Adipocyte (in vitro differentiated cells): Measurements from ENCODE around the gene TOR1AIP2.
"Not testable (repeated sequence)": the region's sequence is repeated elsewhere in the genome, so short reads cannot be mapped to it uniquely, and the experiment has no call there.

Source experiments
- DNase-seq: peaks from one replicate; pipeline ENCODE4 v3.0.0-alpha.2; 2015; ENCODE audit warnings: low read depth
- H3K27me3 ChIP-seq: replicated peaks from 2 replicates; pipeline ENCODE4 v1.7.0; 2013; ENCODE audit warnings: mild to moderate bottlenecking, low read length, moderate library complexity; ENCODE audit not compliant: control insufficient read depth, insufficient read depth
- H3K36me3 ChIP-seq: 2 replicates; pipeline ENCODE4 v1.7.0; 2013; ENCODE audit warnings: low read length, mild to moderate bottlenecking, moderate library complexity; ENCODE audit not compliant: control insufficient read depth, insufficient read depth, severe bottlenecking
- H3K4me1 ChIP-seq: 2 replicates; pipeline ENCODE4 v1.7.0; 2013; ENCODE audit warnings: mild to moderate bottlenecking, low read length, moderate library complexity; ENCODE audit not compliant: control insufficient read depth, insufficient read depth
- H3K4me3 ChIP-seq: 2 replicates; pipeline ENCODE4 v1.7.0; 2013; ENCODE audit warnings: mild to moderate bottlenecking, low read length, moderate library complexity
- H3K9ac ChIP-seq: 2 replicates; pipeline ENCODE4 v1.7.0; 2013; ENCODE audit warnings: mild to moderate bottlenecking, low read length, moderate library complexity
- H3K9me3 ChIP-seq: 2 replicates; pipeline ENCODE4 v1.7.0; 2013; ENCODE audit warnings: mild to moderate bottlenecking, low read length, moderate library complexity; ENCODE audit not compliant: control insufficient read depth

The TOR1AIP2 gene

DNA sequence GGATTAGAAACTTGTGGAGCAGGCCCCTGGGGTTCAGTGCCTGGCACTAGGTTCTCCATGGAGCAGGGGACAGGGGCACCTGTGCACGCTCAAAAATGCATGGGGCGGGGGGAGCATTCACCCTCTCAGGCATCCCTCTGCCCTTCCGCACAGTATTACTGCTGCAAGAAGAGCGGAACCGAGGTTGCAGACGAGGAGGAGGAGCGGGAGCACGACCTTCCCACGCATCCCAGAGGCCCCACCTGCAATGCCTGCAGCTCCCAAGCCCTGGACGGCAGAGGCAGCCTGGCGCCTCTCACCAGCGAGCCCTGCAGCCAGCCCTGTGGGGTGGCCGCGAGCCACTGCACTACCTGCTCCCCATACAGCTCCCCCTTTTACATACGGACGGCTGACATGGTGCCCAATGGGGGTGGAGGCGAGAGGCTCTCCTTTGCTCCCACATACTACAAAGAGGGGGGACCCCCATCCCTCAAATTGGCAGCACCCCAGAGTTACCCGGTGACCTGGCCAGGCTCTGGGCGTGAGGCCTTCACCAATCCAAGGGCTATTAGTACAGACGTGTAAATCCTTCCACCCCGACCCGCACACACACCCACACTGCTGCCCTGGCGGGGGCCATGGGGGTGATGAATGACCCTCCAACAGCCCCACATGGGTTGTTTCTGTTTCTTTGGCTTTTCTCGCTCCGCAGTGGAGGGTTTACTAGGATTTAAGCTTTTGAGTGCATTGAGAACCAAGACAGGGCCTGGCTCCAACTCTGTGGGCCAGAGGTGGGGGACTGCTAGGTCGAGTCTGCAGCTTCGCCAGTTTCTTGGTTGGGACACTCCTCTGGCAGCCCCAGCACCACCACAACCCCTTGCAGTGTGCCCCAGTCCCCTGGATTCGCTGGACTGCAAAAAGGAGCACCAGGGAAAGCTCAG, 63.7 kb downstream of the TOR1AIP2 start:
- Histone ChIP-seq H3K27me3 (peaks cover 40% of the 10 kb centered on the region), H3K9me3 (no peaks in the 10 kb centered on the region), H3K4me3 (peak overlapping the region; percentile 74), H3K4me1 (peaks cover 40% of the 10 kb centered on the region), H3K36me3 (no peaks in the 10 kb centered on the region), H3K9ac (no peak overlapping the region)
- DNase-seq, result no peak

DNA sequence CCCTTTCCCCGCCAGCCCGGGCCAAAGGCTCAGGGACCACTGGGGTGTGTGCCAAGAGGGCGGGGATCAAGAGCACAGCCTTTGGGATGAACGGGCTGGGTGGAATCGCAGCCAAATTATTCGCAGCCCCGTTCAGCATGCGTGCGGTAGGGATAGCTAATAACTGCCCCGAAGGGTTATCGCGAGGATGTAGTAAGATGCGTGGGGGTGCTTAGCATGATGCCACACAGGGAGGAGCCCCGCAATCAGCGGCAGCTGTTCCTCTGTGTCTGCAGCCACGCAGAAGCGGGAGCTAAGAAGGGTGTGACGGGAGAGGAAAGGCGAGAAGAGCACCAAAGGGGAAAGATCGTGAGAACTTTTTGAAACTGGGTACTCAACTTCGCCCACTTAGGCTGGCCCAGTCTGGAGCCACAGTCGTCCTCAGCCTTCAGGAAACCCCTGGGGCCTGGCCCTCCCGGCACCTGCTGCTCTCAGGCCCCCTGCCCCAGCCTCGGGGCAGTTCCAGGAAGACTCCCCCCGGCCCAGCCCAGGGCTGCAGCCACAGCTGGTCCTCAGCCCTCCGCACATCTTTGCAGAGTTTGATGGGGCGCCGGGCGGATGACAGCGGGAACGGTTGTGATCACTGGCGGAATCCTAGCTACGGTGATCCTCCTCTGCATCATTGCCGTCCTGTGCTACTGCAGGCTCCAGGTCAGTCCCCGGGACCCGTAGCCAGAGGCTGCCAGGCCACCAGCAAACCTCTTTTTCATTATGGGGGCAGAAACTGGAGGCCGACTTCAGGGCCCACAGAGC, 64.9 kb downstream of the TOR1AIP2 start:
- no peak overlapping the region for H3K4me3 ChIP-seq
- no peak for DNase-seq
- H3K27me3 ChIP-seq, result peaks cover 40% of the 10 kb centered on the region
- H3K9ac ChIP-seq, result no peak overlapping the region
- no peaks in the 10 kb centered on the region for H3K9me3 ChIP-seq
- H3K36me3 ChIP-seq, result no peaks in the 10 kb centered on the region
- peaks cover 28% of the 10 kb centered on the region for H3K4me1 ChIP-seq

DNA sequence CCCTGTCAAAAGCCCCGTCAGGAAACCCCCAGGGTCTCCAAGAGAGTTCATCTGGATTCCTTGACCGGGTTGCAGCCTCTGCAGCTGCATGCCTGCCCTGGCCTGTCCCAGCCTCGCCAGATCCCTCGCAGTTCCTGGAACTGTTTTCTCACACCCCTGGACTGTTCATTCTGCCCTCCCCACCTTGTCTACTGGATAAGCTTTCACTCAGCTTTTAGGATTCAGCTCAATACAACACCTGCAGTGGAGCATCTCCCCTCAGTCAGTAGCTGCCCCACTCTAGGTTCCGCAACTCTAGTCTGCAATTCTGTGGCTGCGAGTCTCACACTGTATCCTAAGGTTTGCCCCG, 67.3 kb downstream of the TOR1AIP2 start:
- Histone ChIP-seq H3K4me3 (no peak overlapping the region), H3K9ac (no peak overlapping the region), H3K9me3 (no peaks in the 10 kb centered on the region), H3K27me3 (peaks cover 40% of the 10 kb centered on the region), H3K36me3 (no peaks in the 10 kb centered on the region), H3K4me1 (peaks cover 13% of the 10 kb centered on the region)
- no peak for DNase-seq

DNA sequence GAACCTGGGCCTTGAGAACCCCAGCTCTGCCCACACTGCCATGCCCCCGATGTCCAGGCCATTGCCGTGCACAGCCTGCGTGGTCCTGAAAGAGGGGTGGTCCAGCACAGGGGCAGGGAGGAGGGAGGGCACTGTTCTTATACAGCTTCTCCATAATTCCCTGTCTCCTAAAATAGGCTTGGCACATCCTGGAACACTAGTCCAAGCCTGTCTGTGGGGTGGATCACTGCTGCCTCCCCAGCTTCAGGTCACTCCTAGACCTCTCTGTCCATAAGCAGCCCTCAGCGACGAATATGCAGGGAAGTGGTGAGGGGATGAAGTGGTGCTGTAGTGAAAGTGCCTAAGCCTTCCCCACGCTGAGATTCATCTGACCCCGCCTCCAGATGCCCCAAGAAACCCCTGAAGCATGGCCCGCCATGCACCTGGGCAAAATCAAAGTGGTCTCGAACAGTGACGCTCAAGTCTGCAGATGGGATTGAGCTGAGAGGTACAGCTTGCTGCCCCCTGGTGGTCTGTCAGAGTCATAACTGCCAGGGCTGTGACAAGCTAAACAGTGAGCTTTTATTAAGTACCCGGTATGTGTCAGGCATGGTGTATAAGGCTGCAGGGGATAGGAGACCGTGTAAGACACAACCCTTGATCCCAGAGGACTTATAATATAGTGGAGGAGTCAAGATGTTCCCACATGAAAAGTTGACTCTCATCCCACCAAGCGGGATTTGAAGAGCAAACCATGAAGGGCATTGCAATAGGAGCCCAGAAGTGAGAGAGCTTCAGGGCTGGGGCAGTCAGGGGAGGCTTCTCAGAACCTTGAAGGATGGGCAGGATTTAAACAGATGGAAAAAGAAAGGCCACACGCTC, 67.9 kb downstream of the TOR1AIP2 start:
- peaks cover 7% of the 10 kb centered on the region for H3K4me1 ChIP-seq
- peak; percentile 87 for DNase-seq
- H3K36me3 ChIP-seq, result no peaks in the 10 kb centered on the region
- peaks cover 40% of the 10 kb centered on the region for H3K27me3 ChIP-seq
- H3K9ac ChIP-seq, result no peak overlapping the region
- no peaks in the 10 kb centered on the region for H3K9me3 ChIP-seq
- H3K4me3 ChIP-seq, result no peak overlapping the region

DNA sequence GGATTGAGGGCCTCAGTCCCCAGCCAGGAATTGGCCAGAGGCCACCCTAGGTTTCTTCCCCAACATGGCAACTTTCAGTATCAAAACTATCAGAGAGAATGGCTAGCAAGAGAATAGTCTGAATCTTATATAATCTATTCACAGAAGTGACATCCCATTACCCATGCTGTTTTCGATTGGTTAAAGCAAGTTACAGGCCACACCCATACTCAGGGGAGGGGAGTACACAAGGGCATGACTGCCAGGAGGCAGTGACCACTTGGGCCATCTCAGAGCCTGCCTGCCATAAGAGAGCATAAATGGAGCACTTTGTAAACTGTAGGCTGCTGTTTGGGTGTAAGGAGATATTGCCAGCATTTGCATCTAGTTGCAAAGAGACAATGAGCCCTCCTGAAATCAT, 69.1 kb downstream of the TOR1AIP2 start:
- H3K4me1 ChIP-seq, result no peaks in the 10 kb centered on the region
- no peaks in the 10 kb centered on the region for H3K36me3 ChIP-seq
- H3K9me3 ChIP-seq, result no peaks in the 10 kb centered on the region
- no peak overlapping the region for H3K9ac ChIP-seq
- H3K4me3 ChIP-seq, result no peak overlapping the region
- peaks cover 30% of the 10 kb centered on the region for H3K27me3 ChIP-seq
- DNase-seq, result no peak

DNA sequence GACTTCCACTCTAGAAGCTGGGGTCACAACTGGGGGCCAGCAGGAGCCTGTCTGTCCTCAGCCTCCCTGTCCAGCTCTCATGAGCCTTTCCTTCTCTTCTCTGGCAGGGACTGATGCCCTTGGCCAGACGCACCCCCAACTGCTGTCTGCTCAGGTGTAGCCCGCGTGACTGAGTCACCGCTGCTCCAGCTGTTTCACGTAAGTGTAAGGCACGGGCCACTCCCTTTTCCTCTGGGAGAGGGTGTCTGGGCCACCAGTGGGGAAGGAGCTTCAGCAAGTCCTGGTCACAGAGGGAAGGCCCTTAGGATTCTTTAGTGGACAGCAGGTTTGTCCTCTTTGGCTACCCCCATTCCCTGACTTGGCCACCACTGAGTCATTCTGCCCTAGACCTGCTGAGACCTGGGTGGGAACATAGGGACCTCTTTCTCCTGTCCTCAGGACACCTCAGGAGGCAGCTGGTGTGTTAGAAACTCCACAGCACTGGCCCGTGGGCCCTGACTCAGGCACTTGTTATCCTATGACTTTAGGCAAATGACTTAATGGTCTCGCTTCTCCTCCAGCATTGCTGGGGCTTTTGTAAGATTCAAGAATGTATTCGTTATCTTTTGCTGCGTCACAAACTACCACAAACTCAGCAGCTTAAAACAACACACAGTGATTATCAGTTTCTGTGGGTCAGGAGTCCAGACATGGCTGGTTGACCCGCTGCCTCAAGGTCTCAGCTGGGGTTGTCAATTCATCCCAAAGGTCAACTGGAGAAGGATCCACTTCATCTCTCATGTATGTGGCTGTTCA, 69.7 kb downstream of the TOR1AIP2 start:
- peak; percentile 43 for DNase-seq
- Histone ChIP-seq H3K4me1 (no peaks in the 10 kb centered on the region), H3K27me3 (peaks cover 29% of the 10 kb centered on the region), H3K9me3 (no peaks in the 10 kb centered on the region), H3K9ac (no peak overlapping the region), H3K4me3 (no peak overlapping the region), H3K36me3 (no peaks in the 10 kb centered on the region)

DNA sequence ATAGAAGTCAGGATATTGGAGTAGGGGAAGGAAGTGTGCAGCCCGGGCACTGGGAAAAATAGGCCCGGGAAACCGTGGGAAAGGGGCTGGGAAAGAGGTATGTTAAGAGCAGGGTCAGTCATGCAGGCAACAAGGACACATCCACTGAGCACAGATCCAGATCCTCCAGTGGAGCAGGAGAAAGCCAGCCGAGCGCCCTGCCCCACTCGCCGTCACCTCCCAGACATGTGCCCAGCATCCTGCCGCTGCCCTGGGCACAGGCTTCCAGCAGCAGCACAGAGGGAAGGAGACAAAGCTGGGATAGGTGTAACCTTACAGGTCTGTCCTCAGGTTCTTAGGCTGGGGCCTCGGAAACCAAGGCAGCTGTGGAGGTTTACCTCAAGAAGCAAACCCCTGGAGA, 70.3 kb downstream of the TOR1AIP2 start:
- Histone ChIP-seq H3K27me3 (peaks cover 30% of the 10 kb centered on the region), H3K36me3 (no peaks in the 10 kb centered on the region)

DNA sequence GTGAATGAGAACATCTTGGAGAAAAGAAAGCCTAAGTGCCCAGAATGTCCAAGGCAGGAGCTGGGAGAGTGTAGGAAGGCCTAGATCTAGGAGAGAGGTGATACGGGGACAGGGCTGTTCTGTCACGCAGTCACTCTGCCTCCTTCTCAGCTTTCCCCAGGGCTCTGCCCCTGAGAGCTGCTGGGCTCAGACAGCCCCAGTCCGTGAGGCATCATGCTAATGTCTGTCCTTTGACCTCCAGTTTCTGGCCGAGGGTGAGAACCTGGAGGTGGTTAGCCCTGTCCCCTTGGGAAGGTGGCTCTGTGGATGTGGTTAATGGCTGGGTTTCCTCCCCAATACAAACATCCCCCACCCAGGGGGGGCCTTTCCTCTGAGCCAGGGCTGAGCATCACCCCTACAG, 71.3 kb downstream of the TOR1AIP2 start:
- H3K4me3 ChIP-seq, result no peak overlapping the region
- no peak overlapping the region for H3K9ac ChIP-seq
- H3K27me3 ChIP-seq, result peaks cover 30% of the 10 kb centered on the region
- no peaks in the 10 kb centered on the region for H3K9me3 ChIP-seq
- DNase-seq, result no peak
- no peaks in the 10 kb centered on the region for H3K4me1 ChIP-seq
- H3K36me3 ChIP-seq, result no peaks in the 10 kb centered on the region

More for the DNA sequence above, 70.3 kb downstream of the TOR1AIP2 start:
- Histone ChIP-seq H3K4me1 (no peaks in the 10 kb centered on the region), H3K9me3 (no peaks in the 10 kb centered on the region), H3K4me3 (no peak overlapping the region), H3K9ac (no peak overlapping the region)
- DNase-seq, result no peak

DNA sequence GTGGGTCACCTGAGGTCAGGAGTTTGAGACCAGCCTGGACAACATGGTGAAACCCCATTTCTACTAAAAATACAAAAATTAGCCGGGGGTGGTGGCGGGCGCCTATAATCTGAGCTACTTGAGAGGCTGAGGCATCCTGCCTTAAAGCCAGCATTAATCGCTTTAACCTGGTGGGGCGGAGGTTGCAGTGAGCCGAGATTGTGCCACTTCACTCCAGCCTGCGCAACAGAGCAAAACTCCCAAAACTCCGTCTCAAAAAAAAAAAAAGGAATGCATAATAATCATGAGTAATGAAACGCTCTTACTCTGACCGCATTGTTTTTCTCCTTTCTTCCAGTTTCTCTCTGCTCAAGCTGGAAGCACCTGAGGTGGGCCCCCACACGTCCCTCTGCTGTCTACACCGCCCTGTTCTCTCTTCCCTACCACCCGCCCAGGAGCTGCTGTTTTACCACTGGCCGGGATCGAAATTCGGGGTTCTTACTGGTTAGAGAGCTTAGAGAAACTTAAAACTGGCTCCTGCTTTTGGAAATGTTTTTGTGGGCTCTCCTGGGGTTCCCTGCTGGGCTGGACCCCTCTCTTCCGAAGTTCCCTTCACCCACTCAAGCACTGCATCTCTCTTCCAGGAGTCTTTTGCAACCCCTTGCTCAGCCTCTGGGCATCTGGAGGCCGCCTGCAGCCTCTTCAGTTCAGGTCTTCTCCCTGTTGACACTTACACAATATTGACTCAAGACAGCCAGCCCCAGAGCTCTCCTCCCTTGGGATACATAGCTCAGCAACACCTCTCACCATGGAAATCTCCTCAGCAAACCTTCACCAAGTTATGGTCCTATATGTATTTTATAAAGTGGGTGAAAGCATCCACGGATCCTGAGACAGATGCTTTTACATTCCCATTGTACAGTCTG, 72.1 kb downstream of the TOR1AIP2 start:
- Histone ChIP-seq H3K9me3 (no peaks in the 10 kb centered on the region), H3K4me1 (no peaks in the 10 kb centered on the region), H3K4me3 (no peak overlapping the region), H3K36me3 (no peaks in the 10 kb centered on the region), H3K9ac (no peak overlapping the region), H3K27me3 (peaks cover 33% of the 10 kb centered on the region)
- DNase-seq, result no peak

DNA sequence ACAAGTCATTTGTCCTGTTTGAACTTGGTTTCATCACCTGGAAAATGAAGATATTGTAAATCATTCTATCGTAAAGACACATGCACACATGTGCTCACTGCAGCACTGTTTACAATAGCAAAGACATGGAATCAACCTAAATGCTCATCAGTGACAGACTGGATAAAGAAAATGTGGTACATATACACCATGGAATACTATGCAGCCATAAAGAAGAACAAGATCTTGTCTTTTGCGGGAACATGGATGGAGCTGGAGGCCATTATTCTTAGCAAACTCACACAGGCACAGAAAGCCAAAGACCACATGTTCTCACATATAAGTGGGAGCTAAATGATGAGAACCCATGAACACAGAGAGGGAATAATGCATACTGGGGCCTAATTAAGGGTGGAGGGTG, 73.2 kb downstream of the TOR1AIP2 start:
- H3K9me3 ChIP-seq, H3K9ac ChIP-seq, H3K4me1 ChIP-seq, H3K4me3 ChIP-seq, DNase-seq, H3K36me3 ChIP-seq: not testable (repeated sequence)
- peaks cover 34% of the 10 kb centered on the region for H3K27me3 ChIP-seq
